Karpas-422 (cell line): Measurements from ENCODE around the gene GPR39. TPM values are rescaled to one million over a fixed set of nuclear protein-coding genes. Genes with fewer than 3 reads are reported as not detected.

Experiments
- DNase-seq: peaks from one replicate; pipeline ENCODE4 v3.0.0-alpha.2; 2015
- H2AFZ ChIP-seq: fragments of 200-600 bp; sonication (generic); 2 replicates; pipeline ENCODE4 v1.6.1; 2014; ENCODE audit warnings: antibody characterized with exemption, low read length, mixed read lengths
- H3K27ac ChIP-seq: fragments of 200-600 bp; sonication (generic); 2 replicates; pipeline ENCODE4 v1.5.1; 2014; ENCODE audit warnings: mild to moderate bottlenecking, low read length, moderate library complexity
- H3K27me3 ChIP-seq: fragments of 200-600 bp; sonication (generic); 2 replicates; pipeline ENCODE4 v1.6.1; 2014; ENCODE audit warnings: low read length, mixed read lengths
- H3K36me3 ChIP-seq: fragments of 200-600 bp; sonication (generic); 2 replicates; pipeline ENCODE4 v1.6.1; 2014; ENCODE audit warnings: low read length, mixed read lengths; ENCODE audit not compliant: insufficient read depth
- H3K4me1 ChIP-seq: fragments of 200-600 bp; sonication (generic); 2 replicates; pipeline ENCODE4 v1.6.1; 2014; ENCODE audit warnings: mild to moderate bottlenecking, low read length, mixed read lengths
- H3K4me2 ChIP-seq: fragments of 200-600 bp; sonication (generic); 2 replicates; pipeline ENCODE4 v1.6.1; 2014; ENCODE audit warnings: low read length, low read depth, mild to moderate bottlenecking; ENCODE audit not compliant: poor library complexity, severe bottlenecking
- H3K4me3 ChIP-seq: fragments of 200-600 bp; sonication (generic); 2 replicates; pipeline ENCODE4 v1.5.1; 2014; ENCODE audit warnings: mild to moderate bottlenecking, antibody characterized with exemption, low read length, mixed read lengths
- H3K79me2 ChIP-seq: fragments of 200-600 bp; sonication (generic); 2 replicates; pipeline ENCODE4 v1.6.1; 2014; ENCODE audit warnings: mild to moderate bottlenecking, low read length, mixed read lengths
- H3K9ac ChIP-seq: fragments of 200-600 bp; sonication (generic); 2 replicates; pipeline ENCODE4 v1.6.0; 2014; ENCODE audit warnings: low read length
- H3K9me2 ChIP-seq: fragments of 200-600 bp; sonication (generic), shearing (Covaris generic); replicated peaks from 2 replicates; pipeline ENCODE4 v1.6.0; 2014; ENCODE audit warnings: mild to moderate bottlenecking, low read length, moderate library complexity; ENCODE audit not compliant: insufficient read depth
- H3K9me3 ChIP-seq: fragments of 300-700, 200-600 bp; sonication (generic); 2 replicates; pipeline ENCODE4 v1.6.1; 2014; ENCODE audit warnings: low read length, mixed read lengths
- H4K20me1 ChIP-seq: fragments of 200-600 bp; sonication (generic); 2 replicates; pipeline ENCODE4 v1.6.1; 2014; ENCODE audit warnings: mild to moderate bottlenecking, antibody characterized with exemption, low read length, low read depth; ENCODE audit not compliant: insufficient read depth
- total RNA-seq: library from RNA; depleted of rRNA; stranded (reverse); fragments of >200 nt; shearing (Covaris generic); gene quantifications from 2 replicates; pipeline ENCODE4 v1.2.3, GENCODE V29; 2014; ENCODE audit warnings: low replicate concordance

Gene GPR39
- total RNA-seq, 1 experiment from 2014 or later = 0.34 TPM

GRCh38 chr2:132400169-132400900, 16.3 kb upstream of the GPR39 start:
- Histone ChIP-seq H3K27ac (no peak overlapping the region), H3K4me2 (no peak overlapping the region), H3K9ac (no peak overlapping the region), H2AFZ (no peak overlapping the region), H3K4me1 (peaks cover 2% of the 10 kb centered on the region; the same call in 1 of the 2 replicates), H3K36me3 (no peaks in the 10 kb centered on the region), H3K27me3 (no peaks in the 10 kb centered on the region), H3K9me2 (no peaks in the 10 kb centered on the region), H3K9me3 (no peaks in the 10 kb centered on the region), H3K4me3 (no peak overlapping the region), H3K79me2 (no peaks in the 10 kb centered on the region), H4K20me1 (no peaks in the 10 kb centered on the region)
- no peak for DNase-seq

GRCh38 chr2:132400901-132401240, 15.7 kb upstream of the GPR39 start:
- H2AFZ ChIP-seq = no peak overlapping the region
- no peaks in the 10 kb centered on the region for H3K27me3 ChIP-seq
- no peaks in the 10 kb centered on the region for H3K9me2 ChIP-seq
- peaks cover 8% of the 10 kb centered on the region for H3K4me1 ChIP-seq
- no peak overlapping the region for H3K9ac ChIP-seq
- no peaks in the 10 kb centered on the region for H4K20me1 ChIP-seq
- no peak for DNase-seq
- H3K27ac ChIP-seq = no peak overlapping the region
- no peak overlapping the region for H3K4me2 ChIP-seq
- H3K36me3 ChIP-seq = no peaks in the 10 kb centered on the region
- H3K9me3 ChIP-seq = no peaks in the 10 kb centered on the region
- no peak overlapping the region for H3K4me3 ChIP-seq
- no peaks in the 10 kb centered on the region for H3K79me2 ChIP-seq

GRCh38 chr2:132401326-132401725, 15.3 kb upstream of the GPR39 start:
- H3K36me3 ChIP-seq = no peaks in the 10 kb centered on the region

GRCh38 chr2:132403146-132403545, 13.5 kb upstream of the GPR39 start:
- H3K27me3 ChIP-seq = no peaks in the 10 kb centered on the region
- no peak overlapping the region for H3K4me2 ChIP-seq
- no peak for DNase-seq
- no peaks in the 10 kb centered on the region for H3K9me2 ChIP-seq
- no peaks in the 10 kb centered on the region for H3K36me3 ChIP-seq
- no peak overlapping the region for H3K27ac ChIP-seq
- peaks cover 22% of the 10 kb centered on the region for H3K4me1 ChIP-seq
- no peaks in the 10 kb centered on the region for H4K20me1 ChIP-seq
- no peak overlapping the region for H3K9ac ChIP-seq
- no peaks in the 10 kb centered on the region for H3K79me2 ChIP-seq
- H2AFZ ChIP-seq = no peak overlapping the region
- H3K4me3 ChIP-seq = no peak overlapping the region
- H3K9me3 ChIP-seq = no peaks in the 10 kb centered on the region

More at GRCh38 chr2:132401326-132401725, 15.3 kb upstream of the GPR39 start:
- Histone ChIP-seq H3K4me3 (no peak overlapping the region), H3K9me3 (no peaks in the 10 kb centered on the region), H4K20me1 (no peaks in the 10 kb centered on the region), H2AFZ (no peak overlapping the region), H3K4me2 (no peak overlapping the region), H3K27ac (no peak overlapping the region), H3K9ac (no peak overlapping the region), H3K27me3 (no peaks in the 10 kb centered on the region), H3K79me2 (no peaks in the 10 kb centered on the region), H3K4me1 (peaks cover 12% of the 10 kb centered on the region), H3K9me2 (no peaks in the 10 kb centered on the region)
- DNase-seq = no peak

- Histone ChIP-seq H3K4me2 (no peak overlapping the region), H3K9ac (no peak overlapping the region), H2AFZ (no peak overlapping the region), H3K36me3 (no peaks in the 10 kb centered on the region), H3K79me2 (no peaks in the 10 kb centered on the region), H3K4me3 (no peak overlapping the region), H3K9me3 (no peaks in the 10 kb centered on the region), H3K27ac (no peak overlapping the region), H3K4me1 (peaks cover 22% of the 10 kb centered on the region), H4K20me1 (no peaks in the 10 kb centered on the region), H3K27me3 (peaks cover 5% of the 10 kb centered on the region; the same call in 1 of the 2 replicates), H3K9me2 (no peaks in the 10 kb centered on the region)
- DNase-seq = no peak
These were observed 12.5 kb upstream of the GPR39 start for GRCh38 chr2:132404056-132404455.

- H3K36me3 ChIP-seq = no peaks in the 10 kb centered on the region
- H3K4me3 ChIP-seq = no peak overlapping the region
- H4K20me1 ChIP-seq = no peaks in the 10 kb centered on the region
- H3K9ac ChIP-seq = no peak overlapping the region
- peaks cover 5% of the 10 kb centered on the region; the same call in 1 of the 2 replicates for H3K27me3 ChIP-seq
- H3K4me1 ChIP-seq = peaks cover 22% of the 10 kb centered on the region
- H2AFZ ChIP-seq = no peak overlapping the region
- H3K79me2 ChIP-seq = no peaks in the 10 kb centered on the region
- no peak overlapping the region for H3K27ac ChIP-seq
- H3K9me3 ChIP-seq = no peaks in the 10 kb centered on the region
- no peaks in the 10 kb centered on the region for H3K9me2 ChIP-seq
- no peak for DNase-seq
- H3K4me2 ChIP-seq = no peak overlapping the region
These were observed 8.8 kb upstream of the GPR39 start for GRCh38 chr2:132407784-132408183.

- H4K20me1 ChIP-seq = no peaks in the 10 kb centered on the region
- H3K9me2 ChIP-seq = no peaks in the 10 kb centered on the region
- H3K9me3 ChIP-seq = no peaks in the 10 kb centered on the region
- no peak overlapping the region for H3K27ac ChIP-seq
- no peak overlapping the region for H3K4me3 ChIP-seq
- peaks cover 5% of the 10 kb centered on the region; the same call in 1 of the 2 replicates for H3K27me3 ChIP-seq
- no peak overlapping the region for H3K9ac ChIP-seq
- no peak overlapping the region for H2AFZ ChIP-seq
- H3K79me2 ChIP-seq = no peaks in the 10 kb centered on the region
- DNase-seq = no peak
- no peaks in the 10 kb centered on the region for H3K36me3 ChIP-seq
- H3K4me2 ChIP-seq = no peak overlapping the region
- H3K4me1 ChIP-seq = peaks cover 5% of the 10 kb centered on the region
These were observed 4.6 kb upstream of the GPR39 start for GRCh38 chr2:132412021-132412420.

- H3K27ac ChIP-seq = no peak overlapping the region
- no peaks in the 10 kb centered on the region for H4K20me1 ChIP-seq
- no peak overlapping the region for H3K4me3 ChIP-seq
- H3K36me3 ChIP-seq = no peaks in the 10 kb centered on the region
- no peaks in the 10 kb centered on the region for H3K4me1 ChIP-seq
- no peaks in the 10 kb centered on the region for H3K9me3 ChIP-seq
- DNase-seq = no peak
- H2AFZ ChIP-seq = no peak overlapping the region
- H3K9me2 ChIP-seq = no peaks in the 10 kb centered on the region
- H3K4me2 ChIP-seq = no peak overlapping the region
- no peaks in the 10 kb centered on the region for H3K27me3 ChIP-seq
- no peaks in the 10 kb centered on the region for H3K79me2 ChIP-seq
- H3K9ac ChIP-seq = no peak overlapping the region
These were observed 2.5 kb upstream of the GPR39 start for GRCh38 chr2:132414081-132414480.
